ENCODE measurements around the gene ADAMTS8.

The ADAMTS8 gene, protein sequence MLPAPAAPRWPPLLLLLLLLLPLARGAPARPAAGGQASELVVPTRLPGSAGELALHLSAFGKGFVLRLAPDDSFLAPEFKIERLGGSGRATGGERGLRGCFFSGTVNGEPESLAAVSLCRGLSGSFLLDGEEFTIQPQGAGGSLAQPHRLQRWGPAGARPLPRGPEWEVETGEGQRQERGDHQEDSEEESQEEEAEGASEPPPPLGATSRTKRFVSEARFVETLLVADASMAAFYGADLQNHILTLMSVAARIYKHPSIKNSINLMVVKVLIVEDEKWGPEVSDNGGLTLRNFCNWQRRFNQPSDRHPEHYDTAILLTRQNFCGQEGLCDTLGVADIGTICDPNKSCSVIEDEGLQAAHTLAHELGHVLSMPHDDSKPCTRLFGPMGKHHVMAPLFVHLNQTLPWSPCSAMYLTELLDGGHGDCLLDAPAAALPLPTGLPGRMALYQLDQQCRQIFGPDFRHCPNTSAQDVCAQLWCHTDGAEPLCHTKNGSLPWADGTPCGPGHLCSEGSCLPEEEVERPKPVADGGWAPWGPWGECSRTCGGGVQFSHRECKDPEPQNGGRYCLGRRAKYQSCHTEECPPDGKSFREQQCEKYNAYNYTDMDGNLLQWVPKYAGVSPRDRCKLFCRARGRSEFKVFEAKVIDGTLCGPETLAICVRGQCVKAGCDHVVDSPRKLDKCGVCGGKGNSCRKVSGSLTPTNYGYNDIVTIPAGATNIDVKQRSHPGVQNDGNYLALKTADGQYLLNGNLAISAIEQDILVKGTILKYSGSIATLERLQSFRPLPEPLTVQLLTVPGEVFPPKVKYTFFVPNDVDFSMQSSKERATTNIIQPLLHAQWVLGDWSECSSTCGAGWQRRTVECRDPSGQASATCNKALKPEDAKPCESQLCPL

DNA sequence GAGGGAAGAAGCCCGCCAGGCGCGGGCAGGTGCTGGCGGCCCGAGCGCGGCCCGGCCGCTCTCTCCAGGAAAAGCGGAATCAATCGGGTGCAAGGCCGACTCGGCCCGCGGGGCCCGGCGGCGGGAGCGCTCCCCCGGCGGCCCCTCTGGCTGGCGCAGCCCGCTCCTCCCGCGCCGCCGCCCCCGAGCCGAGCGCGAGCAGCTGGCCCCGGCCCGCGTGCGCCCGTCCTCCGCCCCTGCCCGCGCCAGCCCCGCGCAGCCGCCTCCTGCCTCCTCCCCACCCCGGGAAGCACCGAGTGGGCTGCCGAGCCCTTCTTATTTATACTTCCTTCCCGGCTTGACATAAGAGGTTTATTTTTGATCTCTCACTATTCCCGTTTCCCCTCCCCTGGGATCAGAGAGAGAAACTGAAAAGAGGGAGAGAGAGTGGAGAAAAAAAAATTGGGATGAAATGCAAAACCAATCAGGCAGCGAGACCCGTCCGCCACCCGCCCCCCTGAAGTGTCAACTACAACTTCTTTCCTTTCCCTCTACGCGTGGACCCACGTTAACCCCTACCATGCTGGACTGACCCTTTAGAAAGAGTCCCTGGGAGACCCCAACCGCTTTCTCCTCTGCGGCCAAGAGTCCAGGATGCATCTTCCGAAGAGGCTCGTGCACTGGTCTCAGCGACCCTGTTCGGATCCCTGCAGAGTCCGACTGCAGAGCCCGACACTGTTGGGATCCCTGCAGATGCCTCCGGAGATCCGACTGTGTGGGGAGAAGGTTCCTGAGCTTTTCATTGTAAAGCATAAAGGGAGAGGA lies at the start of gene ADAMTS8:
ADAMTS8 (minus strand) TSS at position 294 of the 804 bp plus-strand sequence. CDS start 323 bp downstream, outside the sequence.
- DNase-seq (ENCODE audit: low read depth, low spot score) = no peak

DNA sequence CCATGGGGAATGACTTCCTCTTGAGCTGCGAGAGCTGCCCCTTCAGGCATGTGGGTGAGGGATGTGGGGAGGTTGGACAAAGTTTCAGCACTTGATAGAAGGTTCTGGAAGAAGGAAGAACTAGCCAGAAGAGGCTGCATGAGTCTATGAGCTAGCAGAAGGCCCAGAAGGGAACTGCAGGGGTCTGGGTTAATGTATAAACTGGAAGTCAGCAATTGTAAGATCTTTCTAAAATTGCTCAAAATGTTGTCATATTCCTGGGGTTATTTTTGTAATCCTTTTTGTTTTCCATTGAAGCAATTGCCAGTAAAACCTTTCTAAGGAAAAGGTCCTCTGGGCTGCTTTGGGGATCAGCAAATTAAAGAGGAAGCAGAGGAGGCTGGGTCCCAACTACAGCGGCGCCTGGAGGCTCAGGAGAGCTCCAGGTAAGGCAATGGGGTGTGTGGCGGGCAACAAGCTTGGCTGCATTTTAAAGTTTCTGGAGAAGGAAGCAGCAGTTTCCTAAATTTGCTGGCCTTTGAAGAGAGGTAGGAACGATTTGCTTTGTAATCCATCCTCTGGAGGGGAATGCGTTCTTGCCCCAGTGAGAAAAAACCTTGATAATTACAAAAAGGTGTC lies 49.3 kb upstream of the ADAMTS8 start:
- peak; percentile 64 for DNase-seq (ENCODE audit: low read depth, low spot score)

DNA sequence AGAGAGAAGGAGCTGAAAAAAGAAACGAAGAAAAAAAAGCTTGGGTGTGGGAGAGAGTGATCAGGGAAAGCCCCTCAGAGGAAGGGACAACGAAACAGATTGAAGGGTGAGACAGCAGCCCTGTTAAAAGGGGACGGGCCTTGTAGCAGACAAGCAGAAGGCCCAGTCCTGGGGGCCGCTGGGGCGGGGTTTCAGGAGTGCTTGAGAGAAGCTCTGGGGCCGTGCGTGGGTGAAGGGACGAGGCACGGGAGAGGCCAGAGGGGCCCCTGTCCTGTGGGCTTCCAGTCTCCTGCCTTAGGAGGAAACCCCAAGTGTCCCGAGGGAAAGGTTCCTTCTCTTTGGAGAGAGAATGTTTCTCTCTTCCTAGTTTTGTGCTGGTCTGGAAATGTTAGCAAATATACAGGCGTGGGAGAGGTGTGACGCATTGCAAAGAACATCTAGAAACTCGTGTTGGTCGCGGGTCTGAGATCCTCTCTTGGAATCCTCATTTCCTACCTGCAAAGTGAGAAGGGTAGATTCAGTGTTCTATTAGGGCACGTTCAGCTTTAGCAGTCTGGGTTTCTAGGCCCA lies 48.6 kb upstream of the ADAMTS8 start:
- no peak for DNase-seq (ENCODE audit: low read depth, low spot score)

DNA sequence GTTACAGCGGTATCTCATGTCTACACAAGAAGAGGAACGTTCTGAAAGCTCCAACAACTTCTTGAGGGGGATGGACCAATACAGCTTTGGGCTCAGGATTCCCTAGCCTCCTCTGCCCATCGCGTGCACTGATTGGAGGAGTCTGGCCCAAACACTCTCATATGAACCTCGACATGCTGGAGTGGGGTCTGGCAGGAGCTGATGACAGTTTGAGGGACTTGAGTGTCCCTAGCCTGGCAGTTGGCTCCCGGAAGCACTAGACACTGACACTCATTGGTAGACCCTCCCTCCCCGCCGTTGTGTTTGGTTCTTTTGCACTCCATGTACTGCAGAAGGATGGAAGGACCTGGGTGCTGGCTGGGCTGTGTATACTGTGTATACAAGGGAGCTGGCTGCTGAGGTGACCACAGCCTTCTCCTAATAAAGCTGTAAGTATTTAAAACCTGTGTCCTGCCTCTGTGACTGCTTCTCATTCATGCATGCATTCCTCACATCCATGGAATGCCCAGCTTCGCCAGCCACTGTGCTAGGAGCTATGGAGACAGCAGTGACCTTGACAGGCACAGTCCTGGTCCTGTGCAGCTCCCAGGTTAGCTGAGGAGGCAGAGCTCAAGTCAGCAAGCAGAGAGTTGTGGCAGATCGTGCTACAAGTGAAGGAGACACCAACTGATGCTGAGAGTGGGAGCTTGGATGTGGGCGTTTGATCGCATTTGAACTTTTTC lies 48.0 kb upstream of the ADAMTS8 start:
- DNase-seq (ENCODE audit: low read depth, low spot score) = no peak

DNA sequence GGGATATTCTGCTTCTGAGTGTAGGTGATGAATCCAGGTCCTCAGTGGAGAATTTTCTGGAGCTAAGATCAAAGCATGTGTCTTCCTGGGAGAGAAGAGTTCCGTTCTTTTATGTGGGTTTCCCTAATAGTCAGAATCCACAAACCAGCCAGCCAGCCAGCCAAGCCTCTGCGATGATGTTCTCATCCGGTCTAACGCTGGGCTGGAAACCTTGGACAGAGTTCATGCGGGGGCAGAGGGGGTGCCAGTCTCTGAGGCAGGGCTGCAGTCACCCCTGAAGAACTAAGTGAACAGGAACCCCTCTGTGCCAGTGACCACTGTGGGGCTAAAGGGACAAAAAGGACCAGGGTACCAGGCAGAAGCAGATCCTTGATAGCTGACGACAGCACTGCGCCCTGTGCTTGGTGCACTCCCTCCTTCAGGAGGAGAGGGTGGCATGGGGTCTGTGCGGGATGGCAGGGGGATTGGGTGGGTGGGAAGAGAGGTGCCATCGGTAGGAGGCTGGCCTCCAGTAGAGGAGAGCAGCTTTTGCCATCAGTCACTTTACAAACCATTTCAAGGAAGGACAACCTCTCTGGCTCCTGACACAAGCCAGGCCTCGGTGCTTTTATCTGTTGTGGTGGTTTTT lies 47.1 kb upstream of the ADAMTS8 start:
- no peak for DNase-seq (ENCODE audit: low read depth, low spot score)

DNA sequence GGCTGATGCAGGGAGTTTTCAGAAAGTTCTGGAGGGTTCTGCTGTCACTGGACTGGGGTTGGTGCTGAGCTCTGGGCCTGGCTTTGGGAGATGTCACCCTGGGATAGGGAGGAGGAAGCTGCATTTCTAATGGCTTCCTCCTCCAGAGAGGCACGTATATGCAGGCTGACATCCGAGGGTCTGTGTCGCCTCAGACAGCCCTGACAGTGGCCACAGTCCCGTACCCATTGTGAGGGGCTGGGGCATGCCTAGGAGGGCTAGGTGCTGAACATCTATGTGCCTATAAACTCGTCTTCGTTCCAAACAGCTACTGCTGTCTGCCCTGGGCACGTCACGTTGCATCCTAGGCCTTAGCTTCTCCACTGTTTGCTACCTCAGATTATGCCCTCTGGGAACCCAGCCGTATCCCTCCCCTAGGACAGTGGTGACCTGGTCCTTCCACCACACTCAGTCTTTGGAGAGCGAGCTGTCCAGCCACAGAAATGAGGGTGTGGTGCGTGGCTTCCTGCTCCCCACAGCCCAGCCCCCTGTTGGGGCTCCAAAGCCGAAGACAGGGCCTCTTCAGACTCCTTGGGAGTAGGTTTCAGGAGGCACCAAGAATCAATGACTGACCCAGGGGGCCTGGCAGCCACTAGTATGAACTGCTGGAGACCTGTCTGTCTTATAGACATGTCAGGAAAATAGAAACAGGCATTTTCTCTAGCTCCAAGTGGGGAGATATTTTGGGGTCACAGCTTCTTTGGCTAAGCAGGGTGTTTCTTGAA lies 46.4 kb upstream of the ADAMTS8 start:
- DNase-seq (ENCODE audit: low read depth, low spot score) = no peak

- DNase-seq (ENCODE audit: low read depth, low spot score) = no peak
Observed at GRCh38 chr11:130473795-130474377, 45.5 kb upstream of the ADAMTS8 start.

DNA sequence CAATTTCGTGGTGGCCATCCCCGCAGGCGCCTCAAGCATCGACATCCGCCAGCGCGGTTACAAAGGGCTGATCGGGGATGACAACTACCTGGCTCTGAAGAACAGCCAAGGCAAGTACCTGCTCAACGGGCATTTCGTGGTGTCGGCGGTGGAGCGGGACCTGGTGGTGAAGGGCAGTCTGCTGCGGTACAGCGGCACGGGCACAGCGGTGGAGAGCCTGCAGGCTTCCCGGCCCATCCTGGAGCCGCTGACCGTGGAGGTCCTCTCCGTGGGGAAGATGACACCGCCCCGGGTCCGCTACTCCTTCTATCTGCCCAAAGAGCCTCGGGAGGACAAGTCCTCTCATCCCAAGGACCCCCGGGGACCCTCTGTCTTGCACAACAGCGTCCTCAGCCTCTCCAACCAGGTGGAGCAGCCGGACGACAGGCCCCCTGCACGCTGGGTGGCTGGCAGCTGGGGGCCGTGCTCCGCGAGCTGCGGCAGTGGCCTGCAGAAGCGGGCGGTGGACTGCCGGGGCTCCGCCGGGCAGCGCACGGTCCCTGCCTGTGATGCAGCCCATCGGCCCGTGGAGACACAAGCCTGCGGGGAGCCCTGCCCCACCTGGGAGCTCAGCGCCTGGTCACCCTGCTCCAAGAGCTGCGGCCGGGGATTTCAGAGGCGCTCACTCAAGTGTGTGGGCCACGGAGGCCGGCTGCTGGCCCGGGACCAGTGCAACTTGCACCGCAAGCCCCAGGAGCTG lies 44.8 kb upstream of the ADAMTS8 start:
- DNase-seq (ENCODE audit: low read depth, low spot score) = no peak

- no peak for DNase-seq (ENCODE audit: low read depth, low spot score)
Observed at GRCh38 chr11:130472434-130472961, 44.1 kb upstream of the ADAMTS8 start.

- DNase-seq (ENCODE audit: low read depth, low spot score) = no peak
Observed at GRCh38 chr11:130471731-130472433, 43.5 kb upstream of the ADAMTS8 start.

DNA sequence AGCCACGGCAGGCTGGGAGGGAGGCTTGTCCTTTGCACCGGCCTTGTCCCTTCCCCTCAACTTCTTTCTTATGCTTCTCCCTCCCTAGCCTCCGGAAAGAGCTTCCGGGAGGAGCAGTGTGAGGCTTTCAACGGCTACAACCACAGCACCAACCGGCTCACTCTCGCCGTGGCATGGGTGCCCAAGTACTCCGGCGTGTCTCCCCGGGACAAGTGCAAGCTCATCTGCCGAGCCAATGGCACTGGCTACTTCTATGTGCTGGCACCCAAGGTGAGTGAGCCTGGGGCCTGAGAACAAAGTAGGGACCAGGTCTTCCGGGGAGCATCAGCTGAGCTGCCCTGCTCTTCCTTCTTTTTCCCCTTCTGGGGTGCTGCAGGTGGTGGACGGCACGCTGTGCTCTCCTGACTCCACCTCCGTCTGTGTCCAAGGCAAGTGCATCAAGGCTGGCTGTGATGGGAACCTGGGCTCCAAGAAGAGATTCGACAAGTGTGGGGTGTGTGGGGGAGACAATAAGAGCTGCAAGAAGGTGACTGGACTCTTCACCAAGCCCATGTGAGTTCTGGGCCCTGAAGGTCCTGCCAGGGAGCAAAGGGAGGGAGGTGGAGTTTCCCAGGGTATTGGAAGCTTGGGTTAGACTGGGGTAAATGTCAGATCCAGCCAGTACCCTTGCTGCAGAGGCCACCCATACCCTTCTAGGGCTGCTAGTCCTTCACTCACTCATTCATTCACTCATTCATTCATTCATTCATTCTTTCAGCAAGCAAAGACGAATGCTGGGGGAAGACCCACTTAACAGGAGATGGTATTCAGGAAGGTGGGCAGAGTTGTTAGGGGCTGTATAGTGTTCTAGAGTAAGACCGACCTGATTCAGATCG lies 42.7 kb upstream of the ADAMTS8 start:
- DNase-seq (ENCODE audit: low read depth, low spot score) = no peak

DNA sequence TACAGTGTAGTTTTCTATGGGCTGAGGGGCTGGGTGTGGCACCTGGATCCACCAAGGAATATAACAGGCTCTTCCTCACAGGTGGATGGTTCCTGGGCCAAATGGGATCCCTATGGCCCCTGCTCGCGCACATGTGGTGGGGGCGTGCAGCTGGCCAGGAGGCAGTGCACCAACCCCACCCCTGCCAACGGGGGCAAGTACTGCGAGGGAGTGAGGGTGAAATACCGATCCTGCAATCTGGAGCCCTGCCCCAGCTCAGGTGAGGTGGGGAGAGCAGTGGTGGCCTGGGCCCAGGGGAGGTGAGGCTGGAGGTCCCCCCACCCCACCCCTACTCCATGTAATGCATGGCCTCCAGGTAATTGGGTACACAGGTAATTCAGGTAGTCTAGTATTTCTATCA lies 40.8 kb upstream of the ADAMTS8 start:
- no peak for DNase-seq (ENCODE audit: low read depth, low spot score)

DNA sequence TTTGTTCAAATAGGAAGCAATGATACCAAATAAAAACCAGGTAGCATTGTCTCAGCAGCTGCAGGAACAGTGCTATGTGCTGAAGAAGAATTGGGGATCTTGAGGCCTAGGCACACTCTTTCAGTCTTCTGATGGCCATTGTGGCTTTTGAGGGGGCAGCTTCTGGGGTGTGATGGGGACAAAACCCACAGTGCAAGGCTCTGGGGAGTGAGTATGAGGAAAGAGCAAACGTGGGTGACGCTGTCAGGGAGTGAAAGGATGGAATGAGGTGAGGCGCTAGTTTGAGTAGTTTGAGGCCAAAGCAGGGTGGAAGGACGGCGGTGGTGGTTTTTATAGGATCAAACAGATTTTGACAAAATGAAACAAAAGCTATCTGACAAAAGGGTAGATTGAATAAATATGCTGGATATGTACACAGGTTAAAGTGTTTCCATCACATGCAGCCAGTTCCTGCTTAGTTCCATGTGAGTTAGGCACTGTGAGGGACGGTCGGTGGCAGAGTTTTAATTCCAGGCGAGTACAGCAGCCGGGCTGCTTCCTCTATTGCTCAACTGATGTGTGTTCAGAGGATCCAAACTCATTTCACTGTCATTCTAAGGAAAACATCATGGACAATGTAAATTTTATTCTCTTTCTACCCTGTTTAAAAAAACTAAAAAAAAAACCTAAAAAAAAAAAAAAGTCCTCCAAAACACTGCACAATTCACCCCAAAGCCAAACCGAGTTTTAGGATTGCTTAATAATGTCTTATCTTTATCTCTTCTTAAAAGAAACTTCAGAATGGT lies 38.9 kb upstream of the ADAMTS8 start:
- no peak for DNase-seq (ENCODE audit: low read depth, low spot score)

DNA sequence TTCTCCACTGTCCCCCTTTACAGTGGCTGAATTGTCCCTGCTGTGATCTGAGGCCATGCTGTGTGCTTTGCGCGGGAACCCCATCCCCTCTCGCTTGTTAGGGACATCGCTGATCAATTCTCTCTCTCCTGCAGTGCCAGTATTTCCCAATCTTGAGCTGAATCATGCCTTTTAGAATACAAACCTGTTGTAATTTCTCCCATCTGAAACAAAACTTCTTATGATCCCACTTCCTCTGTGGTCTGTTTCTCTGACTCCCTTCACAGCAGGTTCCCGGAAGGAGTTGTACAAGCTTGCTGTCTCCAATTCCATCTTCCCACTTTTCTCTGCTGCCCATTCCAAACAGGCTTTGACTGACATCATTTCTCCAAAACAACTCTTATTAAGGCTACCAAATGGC lies 36.9 kb upstream of the ADAMTS8 start:
- no peak for DNase-seq (ENCODE audit: low read depth, low spot score)

GRCh38 chr11:130464291-130464812 lies 35.9 kb upstream of the ADAMTS8 start:
- DNase-seq (ENCODE audit: low read depth, low spot score) = no peak

All from brain pericyte (primary cell).